Glomerular endothelial cell (primary cell): ENCODE data around the gene AP2B1. TPM values are rescaled to one million over a fixed set of nuclear protein-coding genes. Genes with fewer than 3 reads are reported as not detected.
A peak's percentile ranks its signal among the peaks of the same experiment; 100 is the strongest.
"Not testable (repeated sequence)": the region's sequence is repeated elsewhere in the genome, so short reads cannot be mapped to it uniquely, and the experiment has no call there.

ENCODE experiments used
- DNase-seq: peaks from one replicate; pipeline ENCODE4 v3.0.0-alpha.2; 2011; ENCODE audit warnings: low read depth, low spot score; ENCODE audit errors: extremely low read depth
- total RNA-seq: library from RNA; depleted of rRNA; stranded (reverse); fragments of >200 nt; gene quantifications from 2 replicates; pipeline ENCODE4 v1.2.3, GENCODE V29; 2015

Gene AP2B1
- total RNA-seq, 1 donor from 2014 or later, result 203 TPM

DNA sequence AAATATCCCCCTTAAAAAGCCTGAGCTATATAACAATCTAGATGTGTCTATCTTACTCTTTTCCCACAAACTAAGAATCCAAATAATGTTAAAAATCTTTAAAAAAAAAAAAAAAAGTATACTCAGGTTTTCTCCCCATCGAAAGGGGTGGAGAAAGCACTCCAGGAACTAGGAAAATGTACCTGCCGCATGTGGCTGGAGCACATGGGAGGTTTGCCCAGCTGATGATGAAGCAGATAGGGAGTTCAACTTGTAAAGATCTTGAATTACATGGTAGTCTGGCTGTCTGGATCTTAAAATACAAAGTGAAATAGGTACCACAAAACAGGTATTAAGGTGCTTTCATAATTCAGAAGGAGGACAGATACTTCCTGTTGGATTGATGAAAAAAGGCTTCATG is 17.7 kb upstream of the AP2B1 start:
- no peak for DNase-seq

DNA sequence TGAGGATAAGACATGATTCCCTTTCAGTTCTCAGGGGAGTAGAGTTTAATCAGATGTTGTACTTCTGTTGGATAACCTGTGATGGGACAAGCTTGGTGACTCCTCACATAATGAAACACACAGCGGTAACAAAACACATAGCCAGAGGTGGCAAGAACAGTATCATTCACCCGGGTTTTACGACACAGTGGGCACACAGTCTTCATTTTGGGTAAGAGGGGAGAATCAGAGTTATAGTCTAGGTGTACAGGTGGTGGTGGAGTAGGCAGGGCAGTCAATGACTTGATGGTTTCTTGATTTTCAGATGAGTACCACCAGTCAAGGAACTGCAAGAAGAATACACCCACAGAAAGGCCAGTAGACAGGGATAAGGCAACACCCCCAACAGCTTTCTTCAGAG is 11.4 kb upstream of the AP2B1 start:
- no peak for DNase-seq

DNA sequence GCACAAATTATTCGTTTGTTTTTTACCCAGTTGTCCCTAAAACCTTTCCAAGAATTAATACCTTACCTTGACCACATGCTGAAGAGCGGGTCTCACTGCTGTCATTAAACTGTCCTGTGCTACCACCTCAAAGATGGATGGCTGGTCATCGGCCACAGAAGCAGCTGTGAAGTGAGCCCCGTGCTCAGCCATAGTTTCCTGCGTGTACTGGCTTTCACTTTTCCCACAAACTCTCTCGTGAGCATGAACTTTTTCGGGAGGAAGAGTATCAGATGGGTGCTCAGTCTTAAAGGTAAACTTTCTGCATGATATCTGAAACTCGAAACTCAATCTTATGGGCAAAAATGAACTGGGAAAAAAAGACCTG is 9.3 kb upstream of the AP2B1 start:
- DNase-seq, result no peak

DNA sequence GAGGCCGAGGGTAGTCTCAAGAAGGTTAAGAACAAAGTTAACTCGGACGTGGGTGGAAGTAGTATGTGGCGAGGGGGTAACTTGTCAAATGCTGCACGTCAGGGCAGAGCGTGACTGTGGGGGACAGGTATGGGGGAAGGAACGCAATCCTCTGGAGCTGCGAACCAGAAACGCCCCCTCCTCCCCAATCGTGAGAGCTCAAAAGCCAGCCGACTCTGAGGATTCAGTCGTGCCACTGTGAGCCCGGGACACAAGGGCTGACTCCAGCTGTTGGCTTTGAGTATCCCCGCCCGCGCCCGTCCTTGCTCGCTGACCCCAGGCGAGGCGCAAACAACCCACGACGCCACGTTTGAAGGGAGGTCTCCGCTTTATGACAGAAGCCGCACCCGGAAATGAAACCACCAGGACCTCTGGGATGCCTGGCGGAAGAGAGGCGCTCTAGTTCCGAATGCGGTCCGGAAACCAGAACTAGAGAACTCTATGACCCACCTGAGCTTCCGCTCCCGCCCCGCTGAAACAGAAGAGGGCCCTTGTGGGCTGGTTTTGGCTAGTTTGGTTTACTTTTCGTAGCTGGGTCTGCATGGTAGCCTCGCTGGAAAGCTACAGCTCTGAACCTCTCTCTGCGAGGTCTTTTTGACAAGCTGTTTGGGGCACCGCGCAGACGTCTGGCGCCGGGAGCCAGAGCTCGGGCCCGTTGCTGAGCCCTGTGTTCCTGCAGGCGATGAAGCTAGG is 8.8 kb upstream of the AP2B1 start, which contains the start of gene PEX12:
TSS of gene PEX12 (minus strand) at position 375 of the 732 bp plus-strand sequence. CDS start 550 bp downstream, outside the sequence.
- no peak for DNase-seq

DNA sequence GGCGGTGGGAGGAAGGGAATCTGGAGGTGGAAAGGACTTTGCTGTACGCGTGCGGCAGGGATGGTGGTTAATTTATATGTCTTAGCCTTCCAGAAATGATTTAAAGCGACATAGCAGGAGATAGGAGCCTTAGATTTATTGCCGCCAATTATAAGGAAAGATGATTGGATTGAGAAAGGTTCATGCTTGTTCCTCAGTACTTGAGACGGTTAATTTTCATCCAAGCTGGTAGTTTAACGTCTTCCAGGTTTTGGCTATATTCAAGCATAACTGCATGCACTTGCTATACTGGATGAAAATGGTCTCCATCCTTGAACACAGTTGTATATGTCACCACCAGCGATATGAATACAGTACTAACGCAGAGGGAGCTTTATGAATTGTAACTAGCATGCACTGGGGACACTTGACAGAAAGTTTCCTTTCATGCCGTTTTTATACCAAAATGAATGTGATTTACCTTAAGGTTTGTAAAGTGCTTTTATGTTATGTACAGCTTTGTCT is 8.1 kb upstream of the AP2B1 start:
- DNase-seq, result no peak

DNA sequence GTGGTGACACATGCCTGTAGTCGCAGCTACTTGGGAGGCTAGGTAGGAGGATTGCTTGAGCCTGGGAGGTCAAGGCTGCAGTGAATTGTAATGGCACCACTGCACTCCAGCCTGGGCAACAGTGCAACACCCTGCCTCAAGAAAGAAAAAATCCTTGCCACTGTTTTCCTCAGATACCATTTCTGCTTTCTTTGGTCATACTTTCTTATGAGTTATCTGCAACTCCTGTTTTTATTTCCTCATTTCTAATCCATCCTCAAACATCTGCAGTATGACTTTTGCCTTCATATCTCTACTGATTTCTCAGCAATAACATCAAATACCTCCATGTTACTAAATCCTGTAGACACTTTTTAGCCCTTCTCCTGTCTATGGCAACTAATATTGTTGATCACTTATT is 3.1 kb upstream of the AP2B1 start:
- no peak for DNase-seq

DNA sequence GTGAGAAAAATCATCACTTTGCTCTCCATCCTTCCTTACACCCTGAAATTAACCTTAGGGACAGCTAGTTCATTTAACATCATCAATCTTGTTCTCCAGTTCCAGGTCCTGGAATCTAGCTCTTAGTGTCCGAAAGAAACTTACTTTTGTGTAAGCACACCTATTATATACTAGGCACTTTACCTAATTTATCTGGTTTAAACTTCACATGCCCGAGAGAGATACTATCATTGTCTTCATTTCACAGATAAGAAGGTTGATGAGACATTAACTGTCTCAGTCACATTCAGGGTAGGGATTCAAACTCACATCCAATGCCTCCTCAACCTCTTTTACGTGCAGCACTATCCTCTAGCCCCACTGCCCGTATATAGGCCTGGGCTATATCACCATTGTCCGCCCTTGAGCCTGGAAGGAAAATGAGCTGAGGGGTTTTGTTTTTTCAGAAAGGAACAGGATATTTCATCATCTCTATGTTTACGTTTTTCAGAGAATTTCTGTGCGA is 501 bp upstream of the AP2B1 start:
- DNase-seq, result no peak

DNA sequence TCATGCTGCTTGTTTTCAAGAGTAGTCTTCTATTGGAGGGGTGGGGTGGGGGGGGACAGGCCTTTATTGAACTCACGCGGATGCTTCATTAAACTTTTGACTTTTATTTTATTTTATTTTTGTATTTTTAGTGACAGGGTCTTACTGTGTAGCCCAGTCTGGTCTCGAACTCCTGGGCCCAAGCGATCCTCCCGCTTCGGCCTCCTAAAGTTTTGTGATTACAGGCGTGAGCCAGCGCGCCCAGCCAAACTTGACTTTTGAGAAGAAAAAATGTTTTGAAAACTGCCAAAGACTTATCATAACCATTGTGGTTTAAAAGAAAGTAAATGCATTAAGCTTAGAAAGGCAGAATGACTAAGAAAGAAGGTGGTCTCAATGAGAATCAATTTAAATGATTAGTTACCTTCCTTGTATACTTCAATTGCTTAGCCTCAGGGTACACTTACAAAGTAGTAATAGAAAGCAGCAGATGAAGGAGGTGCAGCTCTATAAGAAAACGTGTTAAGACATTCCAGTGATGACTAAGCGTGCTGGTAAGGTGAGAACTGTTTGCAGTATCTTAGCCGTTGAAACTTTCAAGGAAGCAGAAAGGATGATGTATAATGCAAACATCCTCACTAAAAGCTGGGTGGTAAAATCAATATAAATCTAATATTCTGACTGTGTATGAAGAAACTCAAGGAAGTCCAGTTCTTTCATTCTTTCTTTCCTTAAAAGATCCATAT is 1.2 kb downstream of the AP2B1 start:
- no peak for DNase-seq

DNA sequence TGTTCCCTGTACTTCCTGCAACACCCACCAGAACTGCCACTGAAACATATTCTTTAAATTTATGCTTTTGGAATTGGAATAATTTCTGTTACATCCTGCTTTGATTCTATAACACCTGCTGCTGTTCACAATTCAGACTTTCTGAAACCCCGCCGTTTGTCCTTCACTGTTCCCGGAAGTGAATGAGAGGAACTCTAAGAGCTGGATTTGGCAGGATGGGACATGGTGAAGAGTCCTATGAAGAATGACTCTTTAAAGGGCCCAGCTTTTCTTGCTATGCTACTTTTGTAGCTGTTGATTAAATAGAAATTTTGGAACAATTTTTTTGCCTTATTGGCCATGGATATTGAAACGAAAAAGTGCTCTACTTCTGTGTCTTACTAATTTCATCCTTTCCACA is 8.9 kb downstream of the AP2B1 start:
- DNase-seq, result no peak

DNA sequence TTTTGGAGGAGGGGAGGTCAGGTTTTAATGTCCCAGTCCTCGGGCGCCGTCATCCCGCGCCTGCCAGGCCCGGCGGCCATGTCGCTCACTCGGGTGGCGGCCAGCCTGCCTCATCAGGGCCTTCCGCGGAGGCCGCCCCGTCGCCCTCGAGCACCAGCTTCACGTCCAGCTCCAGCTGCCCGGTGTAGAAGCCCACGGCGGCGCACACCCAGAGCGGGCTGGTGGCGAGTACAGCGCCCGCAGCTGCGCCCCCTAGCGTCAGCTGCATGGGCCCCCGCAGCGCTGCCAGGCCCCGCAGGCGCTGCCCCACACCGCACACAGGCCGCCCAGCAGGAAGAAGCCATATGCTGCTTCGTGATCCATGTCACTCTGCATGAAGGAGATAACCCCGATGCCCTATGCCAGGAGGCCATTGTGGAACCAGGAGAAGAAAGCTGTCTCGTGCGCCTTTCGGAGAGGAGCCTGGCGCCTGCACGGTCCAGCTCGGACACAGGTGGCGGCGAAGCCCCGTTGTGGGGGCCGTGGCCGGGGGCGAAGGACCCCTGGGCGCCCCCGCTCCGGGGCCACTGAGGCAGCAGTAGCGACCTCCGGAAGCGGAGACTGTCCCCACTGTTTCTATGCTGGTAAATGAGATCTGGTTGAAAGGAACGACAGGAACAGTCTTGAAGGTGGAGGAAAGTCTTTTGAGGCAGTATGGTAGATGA is 9.6 kb downstream of the AP2B1 start:
- no peak for DNase-seq

DNA sequence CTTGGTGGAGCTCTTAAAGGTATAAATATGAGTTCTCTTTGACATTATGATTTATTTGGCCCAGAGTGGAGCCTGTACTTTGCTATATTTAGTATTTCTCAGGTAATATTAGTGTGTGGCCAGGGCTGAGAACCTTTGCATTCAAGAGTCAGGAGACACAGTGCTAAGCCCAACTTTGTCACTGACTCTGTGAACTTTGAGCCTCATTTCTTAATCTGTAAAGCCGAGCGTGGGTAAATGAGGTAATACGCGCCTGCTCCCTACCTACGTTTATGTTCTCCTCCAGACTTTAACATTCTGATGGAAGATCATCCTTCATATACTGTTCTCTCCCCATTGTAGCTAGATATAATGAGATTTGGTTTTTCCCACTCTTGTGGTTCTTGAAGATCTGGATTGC is 10.5 kb downstream of the AP2B1 start:
- no peak for DNase-seq

DNA sequence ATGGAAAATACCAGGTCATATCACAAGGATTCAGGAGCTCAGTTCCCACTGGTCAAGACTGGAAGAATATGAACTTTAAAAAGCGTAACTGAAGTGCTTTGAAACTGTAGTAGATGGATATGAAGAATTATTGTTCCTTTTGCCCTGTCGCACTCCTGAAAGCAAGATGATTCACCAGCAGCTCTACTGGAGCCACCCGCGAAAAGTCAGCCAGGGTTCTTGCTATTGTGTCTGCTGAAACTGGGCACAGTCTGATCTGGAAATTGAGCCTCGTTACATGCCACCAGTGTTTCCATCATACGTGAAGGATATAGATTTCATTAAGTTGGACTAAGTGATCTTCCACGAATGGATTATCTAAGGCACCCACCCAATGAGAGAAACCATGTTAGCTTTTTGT is 16.6 kb downstream of the AP2B1 start:
- DNase-seq, result no peak

DNA sequence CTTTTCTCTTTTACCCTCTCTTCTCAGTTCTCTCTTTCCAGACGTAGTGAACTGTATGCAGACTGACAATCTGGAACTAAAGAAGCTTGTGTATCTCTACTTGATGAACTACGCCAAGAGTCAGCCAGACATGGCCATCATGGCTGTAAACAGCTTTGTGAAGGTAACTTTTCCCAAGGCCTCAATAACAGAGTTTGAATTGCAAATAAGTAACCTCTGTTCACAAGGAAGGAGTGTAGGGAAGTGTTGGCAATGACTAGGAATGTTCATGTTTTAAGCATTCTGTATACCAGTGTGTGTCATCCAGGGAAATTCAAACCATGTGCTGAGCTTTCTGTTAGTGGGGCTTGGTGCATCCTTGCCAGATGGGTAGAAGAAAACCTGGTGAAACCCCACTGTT is 18.6 kb downstream of the AP2B1 start:
- no peak for DNase-seq

DNA sequence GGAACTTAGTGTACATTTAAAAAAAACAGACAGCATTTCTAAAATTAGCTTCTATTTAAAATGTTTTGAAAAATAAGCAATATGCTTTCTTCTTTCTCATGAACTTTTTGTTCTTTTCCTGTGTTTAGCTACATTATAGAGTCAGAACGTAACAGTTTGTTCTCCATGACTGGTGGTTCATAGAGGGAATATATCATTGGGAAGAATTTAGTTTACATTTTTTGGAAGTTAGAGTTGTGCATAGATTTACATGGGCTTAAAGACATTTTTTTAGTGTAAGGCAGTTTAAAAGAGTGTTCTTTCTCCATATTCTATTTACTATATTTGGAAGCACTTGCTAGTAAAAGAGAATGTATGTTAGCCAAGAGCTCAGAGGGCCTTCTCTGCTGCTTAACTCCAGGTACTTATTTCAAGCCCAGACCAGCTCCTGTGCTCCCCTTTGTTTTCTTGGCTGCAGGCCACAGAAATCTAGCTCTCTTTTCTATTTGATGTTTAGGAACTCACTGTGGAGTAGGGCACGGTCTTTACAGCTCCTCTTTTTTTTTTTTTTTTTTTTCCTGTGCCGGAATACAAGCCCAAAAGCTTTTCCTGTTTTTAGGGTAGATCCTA is 20.2 kb downstream of the AP2B1 start:
- no peak for DNase-seq

DNA sequence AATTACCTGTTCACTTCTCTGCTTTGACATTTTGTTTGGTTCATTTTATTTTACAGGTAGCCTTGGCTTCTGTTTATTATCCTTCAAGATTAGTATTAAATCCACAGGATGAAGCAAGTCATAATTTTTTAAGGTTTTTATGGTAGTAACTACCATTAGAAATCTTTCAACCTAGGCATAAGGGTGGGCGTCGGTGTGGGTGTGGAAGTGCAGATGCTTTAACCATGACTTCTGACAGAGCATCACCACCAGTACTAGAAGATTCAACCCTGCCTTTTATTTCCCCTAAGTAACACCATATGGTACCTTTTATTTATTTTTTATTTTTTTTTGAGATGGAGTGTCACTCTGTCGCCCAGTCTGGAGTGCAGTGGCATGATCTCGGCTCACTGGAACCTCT is 22.7 kb downstream of the AP2B1 start:
- DNase-seq, result no peak

DNA sequence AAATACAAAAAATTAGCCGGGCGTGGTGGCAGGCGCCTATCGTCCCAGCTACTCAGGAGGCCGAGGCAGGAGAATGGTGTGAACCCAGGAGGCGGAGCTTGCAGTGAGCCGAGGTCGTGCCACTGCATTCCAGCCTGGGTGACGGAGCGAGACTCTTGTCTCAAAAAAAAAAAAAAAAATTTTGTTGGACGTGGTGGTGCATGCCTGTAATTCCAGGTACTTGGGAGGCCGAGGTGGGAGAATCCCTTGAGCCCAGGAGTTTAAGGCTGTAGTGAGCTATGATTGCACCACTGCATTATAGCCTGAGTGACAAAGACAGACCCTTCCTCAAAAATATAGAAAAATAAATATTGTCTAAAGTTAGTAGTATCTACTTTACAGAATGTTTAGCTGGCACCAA is 23.6 kb downstream of the AP2B1 start:
- DNase-seq, result not testable (repeated sequence)

DNA sequence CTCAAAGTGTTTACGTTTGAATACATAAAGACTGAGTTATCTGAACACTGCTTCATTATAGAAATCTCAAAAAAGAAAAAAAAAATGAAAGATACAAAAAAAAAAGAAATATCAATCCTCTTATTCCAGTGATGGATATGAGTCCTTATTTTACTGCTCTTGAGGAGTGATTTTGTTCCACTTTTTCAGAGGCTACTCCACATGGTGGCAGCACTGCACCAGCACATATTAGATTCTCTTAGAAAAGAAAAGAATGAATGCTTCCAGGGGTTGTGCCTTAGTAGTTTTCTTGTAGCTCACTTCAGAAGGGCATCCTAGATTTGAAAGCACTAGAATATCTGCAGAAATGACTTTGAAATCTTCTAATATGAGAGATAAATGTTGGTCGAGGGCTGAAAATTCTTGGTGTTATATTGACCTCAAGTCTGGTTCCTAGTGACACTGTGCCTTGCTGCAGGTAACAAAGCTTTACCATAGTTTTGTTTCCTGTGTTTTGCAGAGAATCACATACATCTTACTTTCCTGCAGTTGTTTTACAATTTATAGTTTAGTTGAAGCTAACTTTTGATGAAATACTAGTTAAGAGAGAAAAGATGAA is 25.9 kb downstream of the AP2B1 start:
- peak; percentile 44 for DNase-seq

DNA sequence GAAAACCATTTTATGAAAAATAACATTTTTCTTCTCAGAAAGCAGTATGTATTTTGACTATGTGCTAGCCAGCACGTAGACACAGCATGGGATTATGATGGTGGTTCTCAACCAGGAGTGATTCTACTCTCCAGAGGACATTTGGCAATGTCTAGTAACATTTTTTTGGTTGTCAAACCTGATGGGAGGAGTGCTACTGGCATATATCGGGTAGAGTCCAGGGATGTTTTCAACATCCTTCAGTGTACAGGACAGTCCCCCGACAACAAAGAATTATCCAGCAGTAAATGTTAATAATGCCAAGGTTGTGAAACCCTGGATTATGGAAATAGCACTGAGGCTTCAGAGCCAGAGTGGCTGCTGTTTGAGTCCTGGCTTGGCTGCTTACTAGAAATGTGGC is 27.7 kb downstream of the AP2B1 start:
- no peak for DNase-seq

DNA sequence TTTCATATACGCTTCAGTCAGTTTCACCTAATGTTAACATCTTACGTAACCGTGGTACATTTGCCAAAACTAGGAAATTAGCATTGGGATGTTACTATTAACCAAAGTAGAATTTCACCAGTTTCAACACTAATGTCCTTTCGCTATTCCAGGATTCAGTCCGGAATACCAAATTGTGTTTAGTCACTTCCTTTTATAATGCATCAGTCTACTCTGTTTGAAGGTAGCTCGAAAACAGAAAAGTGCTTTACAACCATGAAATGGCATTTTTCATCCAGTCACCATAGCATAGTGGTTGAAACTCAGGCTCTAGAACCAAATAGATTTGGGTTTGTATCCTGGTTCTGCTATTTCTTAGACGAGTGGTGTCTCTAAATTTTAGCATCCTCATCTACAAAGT is 29.4 kb downstream of the AP2B1 start:
- DNase-seq, result peak; percentile 51

DNA sequence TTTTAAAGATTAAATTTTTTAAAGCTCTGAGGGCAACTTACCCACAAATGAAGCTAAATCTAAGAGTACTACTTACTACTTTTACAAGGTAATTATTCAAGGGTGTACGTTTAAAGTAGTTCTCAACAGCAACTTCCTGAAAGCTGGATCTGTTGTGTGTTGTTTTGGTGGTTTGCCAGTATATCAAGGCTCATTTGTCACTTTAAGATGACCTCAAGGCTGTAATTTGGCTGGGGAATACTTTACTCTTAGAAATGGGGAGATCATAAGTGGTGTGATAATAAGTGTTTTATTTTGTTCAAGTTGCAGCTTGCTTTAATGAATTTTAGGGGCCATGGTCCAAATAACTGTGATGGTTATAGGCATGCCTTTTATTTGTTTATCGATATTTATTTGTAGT is 30.4 kb downstream of the AP2B1 start:
- DNase-seq, result no peak

DNA sequence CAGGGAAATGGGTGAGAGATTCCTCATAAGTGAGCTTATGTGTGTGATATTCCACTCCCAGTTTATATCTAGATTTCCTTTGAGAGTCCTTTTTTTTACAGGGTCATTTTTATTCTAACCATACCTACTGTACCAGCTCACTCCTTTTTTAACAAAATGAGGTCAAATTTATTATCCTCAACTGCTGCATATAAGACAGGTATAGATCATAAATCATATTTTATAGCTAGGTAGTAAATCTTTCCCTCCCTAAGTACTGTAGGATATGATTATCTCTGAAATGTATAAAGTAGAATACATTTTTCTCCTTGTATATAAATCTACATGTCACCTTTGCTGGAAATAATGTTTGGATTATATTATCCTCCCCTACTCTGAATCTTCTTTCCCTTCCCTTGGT is 31.5 kb downstream of the AP2B1 start:
- DNase-seq, result no peak
